Left hindlimb (tissue), 1 donor: ENCODE results near the gene ZPBP2.
"Not testable (repeated sequence)": the region's sequence is repeated elsewhere in the genome, so short reads cannot be mapped to it uniquely, and the experiment has no call there.

ENCODE experiments used
- DNase-seq: peaks from one replicate; pipeline ENCODE4 v3.0.0-alpha.2; 2018

ZPBP2 gene

GRCh38 chr17:39867880-39868553, at the start of gene ZPBP2:
ZPBP2 (plus strand) TSS chr17:39868202; CDS start chr17:39868355, 153 bp downstream.
- no peak for DNase-seq

GRCh38 chr17:39818358-39819000, 49.5 kb upstream of the ZPBP2 start:
- no peak for DNase-seq

- no peak for DNase-seq
Measured at GRCh38 chr17:39820541-39820940, 47.5 kb upstream of the ZPBP2 start.

GRCh38 chr17:39820987-39821386, 47.0 kb upstream of the ZPBP2 start:
- DNase-seq: no peak

GRCh38 chr17:39822051-39822451, 46.0 kb upstream of the ZPBP2 start:
- DNase-seq: no peak

GRCh38 chr17:39823407-39824054, 44.5 kb upstream of the ZPBP2 start:
- no peak for DNase-seq

GRCh38 chr17:39826334-39826733, 41.7 kb upstream of the ZPBP2 start:
- no peak for DNase-seq

- DNase-seq: no peak
Measured at GRCh38 chr17:39828443-39828842, 39.6 kb upstream of the ZPBP2 start.

- no peak for DNase-seq
Measured at GRCh38 chr17:39831588-39831987, 36.4 kb upstream of the ZPBP2 start.

- DNase-seq: no peak
Measured at GRCh38 chr17:39834017-39834416, 34.0 kb upstream of the ZPBP2 start.

GRCh38 chr17:39835038-39835786, 32.8 kb upstream of the ZPBP2 start:
- no peak for DNase-seq

- no peak for DNase-seq
Measured at GRCh38 chr17:39836117-39836516, 31.9 kb upstream of the ZPBP2 start.

- DNase-seq: no peak
Measured at GRCh38 chr17:39838057-39838456, 29.9 kb upstream of the ZPBP2 start.

- no peak for DNase-seq
Measured at GRCh38 chr17:39838784-39839183, 29.2 kb upstream of the ZPBP2 start.

GRCh38 chr17:39841134-39841683, 26.8 kb upstream of the ZPBP2 start:
- no peak for DNase-seq

- no peak for DNase-seq
Measured at GRCh38 chr17:39845052-39845846, 22.8 kb upstream of the ZPBP2 start.

GRCh38 chr17:39846205-39846604, 21.8 kb upstream of the ZPBP2 start:
- DNase-seq: no peak

- DNase-seq: no peak
Measured at GRCh38 chr17:39848600-39848999, 19.4 kb upstream of the ZPBP2 start.

GRCh38 chr17:39850186-39850585, 17.8 kb upstream of the ZPBP2 start:
- not testable (repeated sequence) for DNase-seq

- no peak for DNase-seq
Measured at GRCh38 chr17:39852239-39852638, 15.8 kb upstream of the ZPBP2 start.

- no peak for DNase-seq
Measured at GRCh38 chr17:39854909-39855308, 13.1 kb upstream of the ZPBP2 start.
